IMR-90 (cell line): ENCODE measurements around the gene HAUS3. TPM values are rescaled to one million over a fixed set of nuclear protein-coding genes. Genes with fewer than 3 reads are reported as not detected.

Experiments
- ATAC-seq: fragments of 200-7000 bp; cut with Tn5 transposase; 2 replicates; pipeline ENCODE4 v1.9.1; 2020; ENCODE audit warnings: low read depth, mild to moderate bottlenecking, moderate library complexity
- BruUV-seq: library from RNA; stranded (reverse); fragments of 400-500 nt; replicated peaks from 2 replicates; lab custom pipeline; 2021; lab: Mats Ljungman, UMichigan
- CTCF ChIA-PET: fragments of 300-600 bp; formaldehyde crosslinking; extraction: SDS; loops from one replicate; lab custom pipeline; 2021; ENCODE audit warnings: antibody characterized with exemption; lab: Yijun Ruan, JAX
- POLR2A ChIA-PET: fragments of 300-600 bp; sonication (Branson Sonifier 250); formaldehyde crosslinking; loops from one replicate; lab custom pipeline; 2022; ENCODE audit warnings: antibody characterized with exemption; ENCODE audit not compliant: unreplicated experiment; lab: Charles Lee
- DNase-seq: peaks from one replicate; pipeline ENCODE4 v3.0.0; 2013
- H2AFZ ChIP-seq: replicated peaks from 2 replicates; pipeline ENCODE3; 2013; ENCODE audit warnings: low read length, mild to moderate bottlenecking; ENCODE audit not compliant: poor library complexity
- H2AK5ac ChIP-seq: 2 replicates; pipeline ENCODE4 v1.6.1; 2013; ENCODE audit warnings: low read depth, low read length, inconsistent platforms
- H2AK9ac ChIP-seq: replicated peaks from 2 replicates; pipeline ENCODE3; 2013; ENCODE audit warnings: mild to moderate bottlenecking, low read depth, low read length, moderate library complexity; ENCODE audit not compliant: poor library complexity
- H2BK120ac ChIP-seq: 2 replicates; pipeline ENCODE4 v1.6.1; 2013; ENCODE audit warnings: low read depth, low read length, inconsistent platforms
- H2BK15ac ChIP-seq: 3 replicates; pipeline ENCODE4 v1.6.1; 2013; ENCODE audit warnings: low read depth, low read length, inconsistent platforms
- H2BK20ac ChIP-seq: 2 replicates; pipeline ENCODE4 v1.6.1; 2013; ENCODE audit warnings: low read depth, mild to moderate bottlenecking, inconsistent platforms, low read length, moderate library complexity
- H2BK5ac ChIP-seq: 2 replicates; pipeline ENCODE4 v1.6.1; 2013; ENCODE audit warnings: mild to moderate bottlenecking, low read depth, low read length, inconsistent platforms; ENCODE audit not compliant: poor library complexity, severe bottlenecking
- H3K14ac ChIP-seq: replicated peaks from 2 replicates; pipeline ENCODE4 v1.6.1; 2013; ENCODE audit warnings: low read depth, low read length, inconsistent platforms
- H3K18ac ChIP-seq: 2 replicates; pipeline ENCODE4 v1.6.1; 2013; ENCODE audit warnings: low read depth, low read length, control low read depth
- H3K23ac ChIP-seq: 2 replicates; pipeline ENCODE4 v1.6.1; 2013; ENCODE audit warnings: low read depth, low read length, inconsistent platforms
- H3K27ac ChIP-seq: 2 replicates; pipeline ENCODE4 v1.5.1; 2013; ENCODE audit warnings: mild to moderate bottlenecking, control low read depth, low read length; ENCODE audit not compliant: insufficient read depth
- H3K27me3 ChIP-seq: 2 replicates; pipeline ENCODE4 v1.6.1; 2013; ENCODE audit warnings: low read length; ENCODE audit not compliant: control insufficient read depth, insufficient read depth
- H3K36me3 ChIP-seq: 2 replicates; pipeline ENCODE4 v1.6.1; 2013; ENCODE audit warnings: low read length, mixed read lengths; ENCODE audit not compliant: control insufficient read depth, insufficient read depth
- H3K4ac ChIP-seq: 2 replicates; pipeline ENCODE4 v1.6.1; 2013; ENCODE audit warnings: low read depth, low read length, inconsistent platforms
- H3K4me1 ChIP-seq: 2 replicates; pipeline ENCODE4 v1.6.1; 2013; ENCODE audit warnings: low read length, mixed read lengths; ENCODE audit not compliant: control insufficient read depth, insufficient read depth
- H3K4me2 ChIP-seq: 2 replicates; pipeline ENCODE4 v1.6.1; 2013; ENCODE audit warnings: low read depth, mild to moderate bottlenecking, control low read depth, low read length, moderate library complexity
- H3K4me3 ChIP-seq: 2 replicates; pipeline ENCODE4 v1.5.1; 2013; ENCODE audit warnings: low read depth, mild to moderate bottlenecking, control low read depth, low read length, moderate library complexity; ENCODE audit not compliant: insufficient read depth
- H3K56ac ChIP-seq: 2 replicates; pipeline ENCODE4 v1.6.1; 2013; ENCODE audit warnings: low read length, inconsistent platforms; ENCODE audit not compliant: insufficient read depth; ENCODE audit errors: extremely low read depth
- H3K79me1 ChIP-seq, 2 experiments: 2 replicates each; pipeline ENCODE4 v1.6.1; 2013; ENCODE audit warnings: low read length in 2 of 2, inconsistent platforms in 1 of 2, low read depth in 1 of 2
- H3K9ac ChIP-seq: 2 replicates; pipeline ENCODE4 v1.6.1; 2013; ENCODE audit warnings: low read depth, low read length, control low read depth
- H3K9me1 ChIP-seq: 2 replicates; pipeline ENCODE4 v1.6.1; 2013; ENCODE audit warnings: low read length, inconsistent platforms; ENCODE audit not compliant: insufficient read depth
- H3K9me3 ChIP-seq: 2 replicates; pipeline ENCODE4 v1.6.1; 2013; ENCODE audit warnings: low read length; ENCODE audit not compliant: control insufficient read depth, insufficient read depth
- H4K20me1 ChIP-seq: 2 replicates; pipeline ENCODE4 v1.6.1; 2013; ENCODE audit warnings: low read length, inconsistent platforms; ENCODE audit not compliant: insufficient read depth
- H4K5ac ChIP-seq: 2 replicates; pipeline ENCODE4 v1.6.1; 2013; ENCODE audit warnings: mild to moderate bottlenecking, low read depth, low read length, control low read depth
- H4K8ac ChIP-seq, 2 experiments: 2 replicates each; pipeline ENCODE4 v1.6.1; 2013; ENCODE audit warnings: low read depth in 2 of 2, low read length in 2 of 2, control low read depth in 1 of 2, inconsistent platforms in 1 of 2
- H4K91ac ChIP-seq: 2 replicates; pipeline ENCODE4 v1.6.1; 2013; ENCODE audit warnings: low read depth, low read length, inconsistent platforms; ENCODE audit not compliant: insufficient read depth
- BHLHE40 ChIP-seq: fragments of 150-350 bp; IDR thresholded peaks from 2 replicates; pipeline ENCODE4 v1.6.1; 2016; ENCODE audit warnings: mild to moderate bottlenecking, low read depth, low read length
- CEBPB ChIP-seq: IDR thresholded peaks from 2 replicates; pipeline ENCODE4 v1.6.1; 2012; ENCODE audit warnings: low read depth, low read length, improper control_type of control experiment
- CHD1 ChIP-seq: IDR thresholded peaks from 2 replicates; pipeline ENCODE4 v1.6.1; 2012; ENCODE audit warnings: low read depth, low read length, improper control_type of control experiment
- CTCF ChIP-seq: conservative IDR thresholded peaks from 2 replicates; pipeline ENCODE4 v1.5.1; 2012; ENCODE audit warnings: mild to moderate bottlenecking, low read depth, low read length, improper control_type of control experiment
- ELK1 ChIP-seq: fragments of 150-350 bp; IDR thresholded peaks from 2 replicates; pipeline ENCODE4 v1.6.1; 2016; ENCODE audit warnings: low read depth, mild to moderate bottlenecking, low read length, moderate library complexity, borderline replicate concordance
- MAZ ChIP-seq: IDR thresholded peaks from 2 replicates; pipeline ENCODE4 v1.6.1; 2012; ENCODE audit warnings: low read depth, mild to moderate bottlenecking, low read length, improper control_type of control experiment, moderate library complexity, borderline replicate concordance
- MXI1 ChIP-seq: IDR thresholded peaks from 2 replicates; pipeline ENCODE4 v1.6.1; 2012; ENCODE audit warnings: low read depth, mild to moderate bottlenecking, low read length, moderate library complexity, borderline replicate concordance
- POLR2A ChIP-seq: IDR thresholded peaks from 2 replicates; pipeline ENCODE4 v1.6.1; 2012; ENCODE audit warnings: mild to moderate bottlenecking, low read depth, low read length
- RFX5 ChIP-seq: IDR thresholded peaks from 2 replicates; pipeline ENCODE4 v1.8.0; 2012; ENCODE audit warnings: low read depth, mild to moderate bottlenecking, low read length, moderate library complexity
- USF2 ChIP-seq: fragments of 150-350 bp; IDR thresholded peaks from 2 replicates; pipeline ENCODE4 v1.6.1; 2017; ENCODE audit warnings: mild to moderate bottlenecking, antibody characterized with exemption, low read length, low read depth
- WGBS, 2 experiments: methylation state at CpG; one replicate each; pipeline versions ENCODE4 v1.1.5 to v1.1.7; 2013; ENCODE audit warnings: missing lambda C conversion rate in 2 of 2; ENCODE audit not compliant: insufficient read length in 1 of 2; ENCODE audit errors: extremely low coverage in 2 of 2; 5-methylcytosine and 5-hydroxymethylcytosine counted together
- dilution Hi-C: fragments of 300-500 bp; cut with HindIII; formaldehyde crosslinking; loops from one replicate; pipeline ENCODE4 v1.14.3; 2018; ENCODE audit warnings: low sequenced_read_pairs; ENCODE audit not compliant: unreplicated experiment
- in situ Hi-C: fragments of 300-500 bp; cut with MboI; formaldehyde crosslinking; loops from 3 replicates; pipeline ENCODE4 v1.14.3; 2019; ENCODE audit warnings: low sequenced_read_pairs, inconsistent platforms, mixed read lengths
- intact Hi-C: fragments of 100-400 bp; cut with micrococcal nuclease; formaldehyde crosslinking; loops from 2 replicates; pipeline ENCODE4 v1.10.0; 2022
- polyA plus RNA-seq, 3 experiments: library from polyadenylated mRNA; depleted of rRNA; stranded (reverse); fragments of >200 nt; gene quantifications; 2 replicates each; pipeline ENCODE4 v1.2.3, GENCODE V29; 2012; ENCODE audit warnings: low replicate concordance in 1 of 3
- total RNA-seq: library from RNA; depleted of rRNA; stranded (reverse); fragments of >200 nt; gene quantifications from 2 replicates; pipeline ENCODE4 v1.2.3, GENCODE V29; 2012

Gene HAUS3
- total and polyA plus RNA-seq, 2 of the 4 experiments (the other 2 are of a cell fraction), result 4.3 to 4.8 TPM

- H3K27me3 ChIP-seq, result no peaks in the 10 kb centered on the region
- peak overlapping the region; percentile 92 for H2AFZ ChIP-seq
- DNase-seq (peak; percentile 34), ATAC-seq (peak; percentile 47)
- H3K14ac ChIP-seq, result peak overlapping the region; percentile 85
- peak overlapping the region; percentile 89 for H3K27ac ChIP-seq
- in situ Hi-C loops, result no loop called here
- H3K9me1 ChIP-seq, result peaks cover 4% of the 10 kb centered on the region; the same call in 1 of the 2 replicates
- H3K79me1 ChIP-seq, result peaks cover 28 to 44% of the 10 kb centered on the region in 2 experiments
- H3K4ac ChIP-seq, result peak overlapping the region; percentile 85
- peak overlapping the region; percentile 87 for H3K9ac ChIP-seq
- H3K4me1 ChIP-seq, result peaks cover 8% of the 10 kb centered on the region; the same call in 1 of the 2 replicates
- no peak for TF ChIP-seq CTCF
- no peak for TF ChIP-seq ELK1
- TF ChIP-seq CEBPB, result no peak
- no peak for TF ChIP-seq CHD1
- TF ChIP-seq MXI1, result peak; percentile 90
- no peak for TF ChIP-seq RFX5
- no peak for TF ChIP-seq USF2
- peak; percentile 76; the same call in 1 of the 2 replicates for TF ChIP-seq MAZ
- no peak for TF ChIP-seq BHLHE40
- TF ChIP-seq POLR2A, result peak; percentile 12; the same call in 1 of the 2 replicates
- CTCF ChIA-PET, result no interaction called here
- peak overlapping the region; percentile 54 for H2AK5ac ChIP-seq
- peak overlapping the region; percentile 99 for H2AK9ac ChIP-seq
- H4K5ac ChIP-seq, result peak overlapping the region; percentile 76
- H3K56ac ChIP-seq, result peak overlapping the region; percentile 38; the same call in 1 of the 2 replicates
- peaks cover 37% of the 10 kb centered on the region for H4K20me1 ChIP-seq
- peak overlapping the region; percentile 83 for H3K4me2 ChIP-seq
- H4K8ac ChIP-seq, result peak overlapping the region; percentile 65 to 75
- peak overlapping the region; percentile 26; the same call in 1 of the 2 replicates for H2BK120ac ChIP-seq
- H2BK20ac ChIP-seq, result no peak overlapping the region
- no TSS peak for BruUV-seq
- H3K36me3 ChIP-seq, result peaks cover 26% of the 10 kb centered on the region; the same call in 1 of the 2 replicates
- peak overlapping the region; percentile 56 for H4K91ac ChIP-seq
- H2BK15ac ChIP-seq, result no peak overlapping the region
- H3K4me3 ChIP-seq, result peak overlapping the region; percentile 97
- intact Hi-C loops, result loop anchor here (5.0 to 10.0 kb wide), 3 partner anchors 91 to 206 kb away; partner anchors contain the start of genes CFAP99, RNF4 and ZFYVE28
- H3K18ac ChIP-seq, result peak overlapping the region; percentile 42; the same call in 1 of the 2 replicates
- H3K23ac ChIP-seq, result peak overlapping the region; percentile 29; the same call in 1 of the 2 replicates
- H2BK5ac ChIP-seq, result peak overlapping the region; percentile 71
- dilution Hi-C loops, result no loop called here
- POLR2A ChIA-PET, result no interaction called here
- H3K9me3 ChIP-seq, result no peaks in the 10 kb centered on the region
- 2% methylated on average over 38 of the region's 91 CpGs; no CpG with 5 or more reads in 1 of the 2 experiments for WGBS, 2 experiments
Observed at GRCh38 chr4:2261110-2261852, 19.4 kb upstream of the HAUS3 start.
